COLO668 (cell line): ENCODE results near the gene KLB.

ENCODE experiments used
- DNase-seq: peaks from one replicate; lab custom pipeline; 2025; ENCODE audit not compliant: unreplicated experiment; lab: John Stamatoyannopoulos, UW

KLB gene

DNA sequence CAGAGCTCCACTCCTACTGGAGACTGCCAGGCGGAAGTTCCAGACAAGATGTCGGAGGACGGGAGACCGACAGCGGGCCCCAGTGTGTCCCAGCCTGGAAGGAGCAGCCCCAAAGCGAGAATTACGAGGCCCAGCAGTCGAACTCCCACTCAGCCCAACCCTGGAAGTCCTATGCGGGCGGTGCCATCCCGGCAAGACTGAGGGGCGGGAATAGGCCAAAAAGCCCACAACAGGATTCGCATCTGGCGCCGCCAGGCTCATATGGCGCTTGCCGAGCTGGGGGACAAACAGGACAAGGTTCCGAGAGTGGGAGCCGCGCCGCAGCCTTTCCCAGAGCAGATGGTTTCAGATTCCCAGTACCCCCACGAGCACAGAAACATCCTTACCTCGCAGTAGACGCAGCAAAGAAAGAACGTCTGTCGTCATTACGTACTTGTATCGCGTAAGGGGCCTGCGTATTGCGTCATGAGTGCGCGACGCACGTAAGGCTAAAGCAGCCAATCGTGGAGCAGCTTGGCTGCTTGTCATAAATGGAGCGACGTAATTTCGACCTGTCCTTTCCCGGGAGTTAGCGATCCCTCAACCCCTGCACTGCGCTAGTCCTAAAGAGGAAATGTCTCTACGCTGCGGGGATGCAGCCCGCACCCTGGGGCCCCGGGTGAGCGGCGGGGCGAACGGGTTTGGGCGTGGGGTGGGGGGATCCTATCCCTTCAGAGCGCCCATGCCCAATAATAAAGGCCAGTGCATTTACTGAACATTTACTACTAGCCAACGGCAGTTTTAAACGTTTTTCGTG is 52.0 kb downstream of the KLB start, which contains the start of the genes LIAS and RPL9:
TSS of gene LIAS (plus strand) at position 552 of the 796 bp plus-strand sequence. CDS start at position 614, 62 bp downstream.
TSS of gene RPL9 (minus strand) at position 418 of the 796 bp plus-strand sequence. CDS start 483 bp downstream, outside the sequence.
- DNase-seq = peak; percentile 96

DNA sequence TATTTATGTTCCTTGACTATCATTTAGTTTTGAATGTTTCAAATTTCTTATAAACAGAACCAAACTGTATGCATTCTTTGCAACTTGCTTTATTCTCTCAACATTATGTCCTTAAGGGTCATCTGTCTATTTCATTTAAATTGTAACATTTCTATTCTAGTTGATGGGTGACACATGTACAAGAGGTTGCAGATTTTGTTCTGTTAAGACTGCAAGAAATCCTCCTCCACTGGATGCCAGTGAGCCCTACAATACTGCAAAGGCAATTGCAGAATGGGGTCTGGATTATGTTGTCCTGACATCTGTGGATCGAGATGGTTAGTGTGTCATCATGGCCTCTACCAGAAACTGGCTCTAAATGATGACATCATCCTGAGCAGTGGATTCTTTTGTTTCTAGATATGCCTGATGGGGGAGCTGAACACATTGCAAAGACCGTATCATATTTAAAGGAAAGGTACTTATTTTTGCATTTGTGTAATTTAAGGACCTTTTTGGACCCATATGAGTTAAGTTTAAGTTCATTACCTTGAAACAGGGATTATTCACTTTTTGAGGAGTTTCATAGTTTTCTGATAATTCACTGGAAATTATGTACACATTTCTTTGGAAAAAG is 58.3 kb downstream of the KLB start:
- no peak for DNase-seq

DNA sequence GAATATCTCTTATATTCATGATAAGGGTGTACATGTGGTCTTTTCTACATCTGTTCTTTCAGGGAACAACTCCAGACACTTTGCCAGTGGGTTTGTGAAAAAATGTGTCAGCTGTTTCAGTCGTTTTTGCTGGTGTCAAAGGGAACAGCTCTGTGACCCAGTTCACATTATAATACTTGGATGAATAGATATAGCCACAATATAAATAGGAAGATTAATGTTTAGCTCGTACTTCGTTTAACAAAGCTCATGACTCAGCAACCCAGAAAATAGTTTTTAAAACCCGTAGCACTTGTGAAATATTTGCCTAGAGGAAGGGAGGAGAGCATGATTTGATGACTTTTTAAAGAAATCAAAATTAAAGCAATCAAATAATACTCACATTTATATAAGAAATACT is 60.0 kb downstream of the KLB start:
- DNase-seq = no peak

DNA sequence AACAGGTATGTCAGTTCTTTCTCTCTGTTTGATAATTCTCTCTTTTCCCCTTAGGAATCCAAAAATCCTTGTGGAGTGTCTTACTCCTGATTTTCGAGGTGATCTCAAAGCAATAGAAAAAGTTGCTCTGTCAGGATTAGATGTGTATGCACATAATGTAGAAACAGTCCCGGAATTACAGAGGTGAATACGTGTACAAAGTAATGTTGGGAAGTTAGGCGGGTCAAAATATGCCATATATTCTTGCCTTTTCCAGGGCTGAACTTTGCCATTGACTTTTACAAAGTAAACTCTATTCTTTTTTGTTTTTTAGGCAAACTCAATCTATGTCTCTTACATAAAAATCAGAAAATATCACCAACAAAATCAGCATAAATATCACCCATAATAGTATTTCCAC is 60.7 kb downstream of the KLB start:
- DNase-seq = no peak

DNA sequence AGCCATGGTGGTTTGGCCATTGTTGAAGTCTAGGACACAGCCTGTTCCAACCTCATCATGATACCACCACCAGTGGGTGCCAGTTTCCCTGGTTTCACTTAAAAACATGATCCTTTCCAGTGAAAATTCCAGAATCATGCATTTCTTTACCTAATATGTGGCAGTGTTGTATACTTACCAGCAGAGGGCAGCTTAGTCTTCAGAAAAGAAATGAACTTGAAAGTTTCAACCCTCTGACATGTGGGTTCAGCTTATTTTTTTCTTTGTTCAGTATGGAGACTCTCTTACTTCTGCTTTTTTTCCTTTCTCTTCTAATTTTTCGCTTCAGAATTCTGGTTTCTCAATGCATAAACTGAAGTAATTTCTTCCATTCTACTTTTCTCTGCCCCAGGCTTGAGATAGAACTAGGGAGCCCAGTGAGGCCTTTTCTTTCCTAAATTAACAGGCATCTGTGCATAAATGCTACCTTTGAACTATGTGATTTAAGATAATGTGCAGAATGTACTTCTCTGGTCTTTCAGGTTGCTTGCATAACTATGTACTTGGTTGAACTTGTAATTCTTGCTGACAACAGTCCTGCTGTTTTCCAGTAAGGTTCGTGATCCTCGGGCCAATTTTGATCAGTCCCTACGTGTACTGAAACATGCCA is 62.8 kb downstream of the KLB start:
- no peak for DNase-seq

DNA sequence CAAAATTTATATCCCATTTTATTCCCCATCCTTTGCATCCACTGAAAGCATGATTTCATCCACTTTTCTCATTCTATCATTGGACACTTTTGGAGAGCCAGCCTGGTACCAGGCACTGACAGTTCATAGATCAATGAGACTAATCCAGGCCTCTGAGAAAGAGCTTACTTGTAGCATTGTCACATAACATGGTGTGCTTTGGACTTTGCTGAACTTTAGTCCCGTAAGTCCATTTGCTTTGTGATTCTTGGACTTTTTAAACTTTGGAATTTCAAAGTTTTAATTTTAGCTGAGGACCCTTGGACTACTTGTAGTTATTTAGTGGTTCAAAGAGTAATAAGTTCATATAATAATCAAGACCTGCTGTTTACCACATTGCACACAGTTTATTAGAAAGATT is 63.7 kb downstream of the KLB start:
- no peak for DNase-seq

DNA sequence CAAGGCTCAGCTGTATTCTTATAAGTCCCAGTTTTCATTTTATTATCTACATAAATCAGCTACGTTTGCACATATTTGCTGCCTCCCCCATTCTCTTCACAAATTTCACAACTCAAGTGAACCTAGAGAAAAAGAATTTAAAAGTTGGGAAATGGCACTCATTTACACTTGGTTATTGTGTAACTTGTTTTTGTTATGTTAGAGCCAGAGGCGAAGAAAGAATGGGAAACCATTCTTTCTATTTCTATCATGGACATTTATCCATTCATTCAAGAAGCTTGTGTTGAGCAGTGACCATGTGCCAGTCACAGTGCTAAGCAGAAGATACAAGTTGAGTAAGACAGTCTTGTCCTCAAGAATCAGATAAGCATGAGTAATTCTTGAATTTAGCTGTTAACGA is 65.7 kb downstream of the KLB start:
- no peak for DNase-seq

DNA sequence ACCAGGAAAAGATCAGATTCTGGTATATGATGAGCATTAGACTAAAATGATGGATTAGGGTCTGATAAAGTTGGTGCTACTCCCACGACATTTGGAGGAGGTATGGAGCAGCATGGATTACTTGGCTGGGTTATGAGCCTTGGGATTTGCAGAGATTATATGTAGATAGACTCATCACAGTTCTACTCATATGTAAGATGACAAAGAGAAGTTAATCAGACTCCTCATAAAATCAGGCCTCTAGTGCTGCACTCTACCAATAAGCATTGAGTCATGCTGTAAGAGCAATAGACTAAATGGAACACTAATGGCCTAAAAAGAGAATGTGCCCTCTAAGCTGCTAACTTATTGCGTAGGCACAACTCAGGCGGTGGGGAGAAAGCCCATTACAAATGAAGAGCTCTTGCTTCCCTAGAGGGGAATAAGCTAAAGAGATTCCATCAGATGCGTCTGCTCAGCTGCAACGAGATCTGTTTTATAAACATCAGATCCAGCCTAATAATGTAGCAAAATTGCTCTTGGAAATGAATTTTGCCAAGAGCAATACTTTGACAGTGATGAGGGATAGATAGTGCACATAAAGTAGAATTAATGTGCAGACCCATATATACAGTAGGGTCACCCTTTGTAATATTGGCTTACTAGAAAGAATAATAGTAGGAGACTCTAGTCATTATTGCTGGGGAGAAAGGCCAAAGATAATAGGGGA is 69.6 kb downstream of the KLB start:
- DNase-seq = no peak

DNA sequence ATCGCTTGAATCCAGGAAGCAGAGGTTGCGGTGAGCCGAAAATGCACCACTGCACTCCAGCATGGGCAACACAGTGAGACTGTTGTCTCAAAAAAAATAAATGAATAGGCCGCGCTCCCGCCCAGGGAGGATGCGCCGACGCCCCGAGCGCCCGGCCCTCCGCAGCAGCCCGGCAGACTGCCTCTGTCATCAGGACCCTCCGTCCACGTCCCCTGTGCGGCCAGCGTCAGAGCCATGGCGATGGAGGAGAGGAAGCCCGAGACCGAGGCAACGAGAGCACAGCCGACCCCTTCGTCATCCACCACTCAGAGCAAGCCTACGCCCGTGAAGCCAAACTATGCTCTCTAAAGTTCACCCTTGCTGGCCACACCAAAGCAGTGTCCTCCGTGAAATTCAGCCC is 73.5 kb downstream of the KLB start:
- DNase-seq = no peak

DNA sequence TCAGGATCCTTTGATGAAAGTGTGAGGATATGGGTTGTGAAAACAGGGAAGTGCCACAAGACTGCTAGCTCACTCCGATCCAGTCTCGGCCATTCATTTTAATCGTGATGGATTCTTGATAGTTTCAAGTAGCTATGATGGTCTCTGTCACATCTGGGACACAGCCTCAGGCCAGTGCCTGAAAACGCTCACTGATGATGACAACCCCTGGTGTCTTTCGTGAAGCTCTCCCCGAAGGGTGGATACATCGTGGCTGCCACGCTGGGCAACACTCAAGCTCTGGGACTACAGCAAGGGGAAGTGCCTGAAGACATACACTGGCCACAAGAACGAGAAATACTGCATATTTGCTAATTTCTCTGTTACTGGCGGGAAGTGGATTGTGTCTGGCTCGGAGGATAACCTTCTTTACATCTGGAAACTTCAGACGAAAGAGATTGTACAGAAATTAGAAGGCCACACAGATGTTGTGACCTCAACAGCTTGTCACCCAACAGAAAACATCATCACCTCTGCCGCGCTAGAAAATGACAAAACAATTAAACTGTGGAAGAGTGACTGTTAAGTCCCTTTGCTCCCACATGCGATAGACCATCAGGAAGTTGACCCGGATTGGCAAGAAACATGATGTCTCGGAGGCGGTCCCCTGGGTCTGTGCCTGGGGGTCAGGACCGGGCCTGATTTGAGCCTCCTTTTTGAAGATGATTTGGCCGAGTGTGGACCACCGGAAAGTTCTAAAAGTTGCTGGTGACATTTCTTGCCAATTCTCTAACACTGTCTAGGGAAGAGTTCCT is 74.4 kb downstream of the KLB start:
- DNase-seq = no peak

DNA sequence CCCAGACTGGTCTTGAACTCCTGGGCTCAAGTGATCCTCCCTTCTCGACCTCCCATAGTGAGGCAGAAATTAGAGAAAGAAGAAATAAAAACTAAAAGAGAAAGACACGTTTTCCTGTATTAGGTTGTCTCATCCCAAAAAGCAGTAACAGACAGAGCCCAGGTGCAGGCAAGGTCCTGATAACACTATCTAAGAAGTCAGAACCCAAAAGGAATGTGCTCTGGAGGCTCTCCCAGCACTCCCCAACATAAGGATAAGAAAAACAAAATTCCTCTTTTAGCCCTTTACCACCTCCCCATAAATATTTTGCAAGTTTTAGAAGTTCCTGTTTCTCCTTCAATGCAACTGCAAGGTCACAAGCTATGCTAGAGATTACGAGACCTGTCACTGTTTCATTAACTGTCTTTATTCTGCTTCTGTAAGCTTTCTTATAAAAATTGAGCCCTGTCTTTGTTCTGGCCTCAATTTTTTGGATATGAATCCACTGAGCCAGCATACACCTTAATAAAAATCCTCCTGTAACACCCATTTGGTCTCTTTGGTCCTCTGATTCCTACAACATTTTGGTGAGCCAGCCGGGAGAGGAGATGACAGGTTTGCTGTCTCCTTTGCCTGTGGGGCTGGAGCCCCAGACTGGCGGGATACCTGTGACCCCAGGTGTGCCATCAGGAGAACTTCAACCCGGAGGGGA is 78.0 kb downstream of the KLB start:
- DNase-seq = no peak

DNA sequence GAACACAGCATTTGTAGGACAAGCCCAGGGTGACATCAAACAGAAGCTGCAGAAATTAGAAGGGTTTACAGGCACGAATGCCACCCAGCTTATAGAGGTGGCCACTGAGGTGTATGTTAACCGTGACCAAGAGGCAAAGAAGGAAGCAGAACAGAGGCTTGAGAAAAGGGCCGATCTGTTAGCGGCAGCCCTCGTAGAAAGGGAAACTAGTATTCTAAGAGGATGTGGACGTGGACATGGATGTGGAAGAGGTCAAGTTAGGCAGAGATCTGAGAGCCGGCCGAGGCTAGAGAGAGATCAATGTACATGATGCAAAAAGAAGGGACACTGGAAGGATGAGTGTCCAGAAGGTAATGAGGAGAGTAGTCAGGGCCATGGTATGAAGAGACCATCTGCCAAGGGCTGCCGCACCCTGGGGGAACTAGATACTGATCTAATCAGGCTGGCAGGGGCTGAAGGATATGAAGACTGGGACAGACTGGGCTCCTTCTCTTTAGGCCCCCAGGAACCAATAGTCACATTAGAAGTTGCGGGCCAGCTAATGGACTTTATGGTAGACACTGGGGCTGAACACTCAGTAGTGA is 79.6 kb downstream of the KLB start:
- no peak for DNase-seq

DNA sequence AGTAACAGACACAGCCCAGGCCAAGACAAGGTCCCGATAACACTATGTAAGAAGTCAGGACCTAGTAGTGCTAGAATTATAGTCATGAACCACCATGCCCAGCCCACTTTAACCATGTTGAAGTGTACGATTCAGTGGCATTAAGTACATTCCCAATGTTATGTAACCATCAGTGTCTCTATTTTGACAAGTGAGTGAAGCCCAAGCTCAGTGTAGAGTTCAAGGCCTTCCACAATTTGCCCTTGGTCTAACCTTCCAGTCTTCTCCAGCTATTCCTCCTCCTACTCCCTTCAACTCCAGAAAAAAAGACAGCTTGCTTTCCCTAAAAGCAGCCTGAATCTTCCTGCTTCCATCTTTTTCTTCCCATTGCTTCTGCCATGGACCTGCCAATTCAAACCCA is 83.6 kb downstream of the KLB start:
- DNase-seq = no peak

DNA sequence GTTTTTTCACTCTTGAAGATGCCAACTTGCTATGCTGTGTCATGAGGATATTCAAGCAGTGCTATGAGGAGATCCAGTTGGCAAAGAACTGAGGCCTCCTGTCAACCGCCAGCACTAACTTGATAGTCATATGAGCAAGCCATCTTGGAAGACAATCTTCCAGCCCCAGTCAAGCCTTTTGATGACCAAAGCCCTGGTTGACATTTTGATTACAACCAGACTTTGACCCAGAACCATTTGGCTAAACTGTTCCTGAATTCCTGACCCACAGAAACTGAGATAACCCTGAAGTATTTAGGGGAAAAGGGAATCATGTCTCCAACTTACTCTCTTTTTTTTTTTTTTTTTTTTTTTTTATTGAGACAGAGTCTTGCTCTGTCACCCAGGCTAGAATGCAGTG is 87.6 kb downstream of the KLB start:
- no peak for DNase-seq

DNA sequence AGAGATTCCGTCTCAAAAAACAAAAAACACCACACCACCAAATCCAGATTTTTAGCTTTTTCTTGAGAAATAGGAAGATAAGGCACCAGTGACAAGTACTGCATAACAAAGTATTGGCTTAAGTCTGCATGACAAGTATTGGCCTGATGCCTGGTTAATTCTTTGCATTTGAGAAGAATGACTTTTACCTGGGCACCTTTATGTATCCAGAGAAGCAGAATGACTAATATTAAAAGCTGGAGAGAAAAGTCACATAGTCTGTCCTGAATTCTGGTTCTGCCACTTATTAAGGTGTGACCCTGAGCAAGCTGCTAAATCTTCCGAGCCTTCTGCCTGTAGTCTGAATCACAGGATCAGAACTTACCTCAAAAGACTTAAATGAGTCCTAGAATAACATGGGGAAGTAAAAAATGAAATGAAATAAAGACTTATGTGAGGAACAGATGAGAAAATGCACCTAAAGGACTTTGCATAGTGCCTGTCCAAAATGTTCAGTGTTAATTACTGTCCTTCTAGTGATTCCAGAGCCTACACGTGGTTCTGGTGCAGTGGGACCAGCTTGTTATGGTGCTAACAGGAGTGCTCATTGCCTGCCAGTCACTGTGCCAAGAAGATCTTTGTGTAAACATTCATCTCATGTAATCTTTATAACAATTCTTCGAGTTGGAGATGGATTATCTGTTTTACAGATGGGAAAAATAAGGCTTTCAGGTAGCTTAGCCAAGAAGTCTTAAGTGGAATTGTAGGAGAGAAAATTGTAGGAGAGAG is 88.9 kb downstream of the KLB start:
- no peak for DNase-seq

DNA sequence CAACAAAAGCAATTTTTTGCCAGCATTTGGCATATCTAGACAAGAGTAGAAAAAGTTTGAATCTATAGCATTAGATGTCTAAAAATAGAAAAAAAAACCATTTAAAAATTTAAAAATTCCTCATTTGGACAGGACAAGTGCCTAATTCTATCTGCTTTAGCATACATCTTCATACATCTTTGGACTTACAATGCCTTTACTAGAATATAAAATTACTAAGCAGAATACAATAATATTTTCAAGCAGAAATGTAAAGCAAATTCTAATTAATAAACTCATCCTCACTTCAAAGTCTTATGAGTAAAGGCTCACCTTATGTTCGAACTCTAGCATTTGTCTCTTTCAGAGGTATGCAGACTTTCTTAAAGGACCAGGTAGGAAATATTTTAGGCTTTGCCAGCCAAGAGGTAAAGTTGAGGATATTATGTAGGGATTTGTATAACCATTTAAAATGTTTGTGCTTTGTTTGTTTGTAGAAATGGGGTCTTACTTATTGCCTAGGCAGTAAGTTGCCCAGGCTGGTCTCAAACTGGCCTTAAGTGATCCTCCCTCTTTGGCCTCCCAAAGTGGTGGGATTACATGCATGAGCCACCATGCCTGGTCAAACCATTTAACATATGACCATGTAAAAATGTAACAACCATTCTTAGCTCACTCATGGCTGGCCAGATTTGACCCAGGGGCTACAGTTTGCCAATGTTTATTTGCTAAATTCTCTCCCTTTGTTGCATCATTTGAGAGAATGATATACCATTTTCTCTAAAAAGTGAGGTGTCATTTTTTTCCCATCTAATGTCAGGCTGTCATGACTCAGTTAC is 91.4 kb downstream of the KLB start:
- DNase-seq = no peak

DNA sequence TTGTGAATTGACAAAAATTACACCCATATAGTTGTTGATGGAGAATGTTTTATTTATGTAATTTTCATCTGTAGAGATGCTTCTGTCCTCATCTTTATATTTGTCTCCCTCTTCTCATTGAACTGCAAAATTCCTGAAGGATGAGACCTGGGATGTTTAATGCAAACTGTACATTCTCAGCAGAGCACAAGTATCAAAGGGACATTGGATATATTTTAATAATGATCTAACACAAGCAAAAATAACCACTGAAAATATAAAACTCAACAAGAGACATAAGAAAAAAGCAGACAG is 91.9 kb downstream of the KLB start:
- no peak for DNase-seq
